Stimulated activated CD8-positive, alpha-beta memory T cell treated with anti-CD3 and anti-CD28 coated beads, Interleukin-4, amount 100 ng/mL, for 24 hours (primary cell): Measurements from ENCODE around the gene WNT3A.

Experiments
- DNase-seq: peaks from one replicate; pipeline ENCODE4 v3.0.0-alpha.2; 2020; ENCODE audit warnings: low read depth

WNT3A gene

DNA sequence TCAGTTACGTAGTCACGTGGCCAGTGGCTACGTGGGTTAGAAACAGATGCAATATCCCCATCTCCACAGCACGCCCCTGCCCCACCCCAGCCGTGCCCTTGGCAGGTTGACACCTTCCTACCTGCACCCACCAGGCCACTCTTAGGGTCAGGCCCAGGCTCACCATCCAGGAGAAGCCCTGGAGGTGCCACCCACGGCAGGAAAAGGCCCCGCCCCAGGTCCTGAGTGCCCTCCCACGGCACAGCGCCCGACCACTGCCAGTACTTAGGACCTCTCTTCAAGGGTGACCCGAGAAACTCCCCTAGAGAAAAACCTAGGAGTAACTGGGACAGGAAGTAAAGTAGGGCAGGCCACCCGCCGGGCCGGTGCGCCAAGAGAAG, 94.8 kb downstream of the WNT3A start:
- DNase-seq = no peak

DNA sequence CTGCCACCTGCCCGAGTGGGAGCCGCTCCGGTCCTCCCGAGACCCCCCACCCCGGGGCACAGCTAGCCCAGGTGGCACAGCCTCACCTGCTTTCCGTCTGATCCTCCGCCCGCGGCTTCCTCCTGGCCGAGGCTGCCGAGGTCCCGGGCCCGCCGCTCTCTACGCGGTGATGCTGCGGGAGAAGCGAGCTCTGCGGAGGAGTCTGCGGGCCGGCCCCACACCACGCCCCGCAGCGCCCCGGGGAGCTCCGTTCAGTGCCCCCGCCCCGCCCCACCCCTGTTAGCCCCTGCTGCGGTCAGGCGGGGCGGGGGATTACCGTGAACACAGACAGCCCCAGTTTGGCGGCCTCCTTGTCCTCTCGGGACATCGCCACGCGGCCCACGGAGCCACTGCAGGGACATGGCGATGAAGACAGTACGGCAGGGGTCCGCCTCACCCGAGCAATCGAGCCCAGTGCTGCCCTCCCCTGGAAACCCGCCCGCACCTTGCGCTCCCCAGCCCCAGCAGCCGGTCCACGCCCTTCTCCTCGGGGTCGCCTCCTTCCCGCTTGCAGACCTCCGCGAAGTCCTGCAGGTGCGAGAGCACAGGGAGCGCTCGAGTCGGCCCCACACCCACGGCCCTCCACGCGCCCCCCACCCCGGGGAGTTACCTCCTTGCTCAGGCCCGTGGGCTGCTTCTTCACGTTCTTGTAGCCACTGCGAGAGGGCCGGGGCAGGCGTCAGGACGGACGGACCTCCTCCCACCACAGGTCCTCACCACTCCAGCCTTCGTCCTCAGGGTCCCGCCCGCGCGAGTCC, 95.4 kb downstream of the WNT3A start:
- peak; percentile 32 for DNase-seq

DNA sequence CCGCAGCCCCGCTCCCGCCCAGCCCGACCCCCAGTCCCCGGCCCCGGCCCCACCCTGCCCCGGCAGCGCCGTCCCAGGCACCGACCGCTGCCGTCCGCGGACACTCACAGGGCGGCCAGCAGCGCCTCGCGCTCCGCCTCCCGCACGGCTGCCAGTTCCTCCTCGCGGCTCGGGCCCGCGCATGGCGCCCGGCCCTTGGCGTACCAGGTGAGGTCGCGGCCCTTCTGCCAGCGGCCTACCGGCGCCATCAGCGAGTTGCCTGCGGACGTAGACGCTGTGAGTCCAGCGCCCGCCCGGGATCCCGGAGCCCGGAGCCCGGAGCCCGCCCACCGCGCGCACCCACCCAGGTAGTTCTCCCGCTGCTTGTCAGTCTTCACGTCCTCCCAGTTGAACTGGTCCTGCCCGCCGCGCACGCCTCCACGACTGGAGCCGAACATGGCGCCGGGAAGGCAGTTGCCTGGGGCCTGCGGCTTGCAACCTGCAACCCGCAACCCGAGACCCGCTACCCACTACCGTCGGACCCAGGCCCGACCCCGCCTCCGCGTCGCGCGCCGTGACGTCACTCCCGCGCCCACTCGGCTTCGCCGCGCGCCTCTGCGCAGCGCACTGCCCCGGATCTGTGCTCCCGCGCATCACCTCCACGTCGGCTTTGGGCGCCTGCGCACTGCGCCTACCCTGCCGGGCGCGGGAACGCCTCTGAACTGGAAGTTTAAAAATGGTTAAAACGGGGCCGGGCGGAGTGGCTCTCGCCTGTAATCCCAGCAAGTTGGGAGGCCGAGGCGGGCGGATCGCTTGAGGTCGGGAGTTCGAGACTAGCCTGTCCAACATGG, 96.2 kb downstream of the WNT3A start, which contains the start of gene C1orf35:
TSS of gene C1orf35 (minus strand) at position 535 of the 830 bp plus-strand sequence. CDS start at position 437, 98 bp downstream.
- DNase-seq = peak; percentile 96

DNA sequence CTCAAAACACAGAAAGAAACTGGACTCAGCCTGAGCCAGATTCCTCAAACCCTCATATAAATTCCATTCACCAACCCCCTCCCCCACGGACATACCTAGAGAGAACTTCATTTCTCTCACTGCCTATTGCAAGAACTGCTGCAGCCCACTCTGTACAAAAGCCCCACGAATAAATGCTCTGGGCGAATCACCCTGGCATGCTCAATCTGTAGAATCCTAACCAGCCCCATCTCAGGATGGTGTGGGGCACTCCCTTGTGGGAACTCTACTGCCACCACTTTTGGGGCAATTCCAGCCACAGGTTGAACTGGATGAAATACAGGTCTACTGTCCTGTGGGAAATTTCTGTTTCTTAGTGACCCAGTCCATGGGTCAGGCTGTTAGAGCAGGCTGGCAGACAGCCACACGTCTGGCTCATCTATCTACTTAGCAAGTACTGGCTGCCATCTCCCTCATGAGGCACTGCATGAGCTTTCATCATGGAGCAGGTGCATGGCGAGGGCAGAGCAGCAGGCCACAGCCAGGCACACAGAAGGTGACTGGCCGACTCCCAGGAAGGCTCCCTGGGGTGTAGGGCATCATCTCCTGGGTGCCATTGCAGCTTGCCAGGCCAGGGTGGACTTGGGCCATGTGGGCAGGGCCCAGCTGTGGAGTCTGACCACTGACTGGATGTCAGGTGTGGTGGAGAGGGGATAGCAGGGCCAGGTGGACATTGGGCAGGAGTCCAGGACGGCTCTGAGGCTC, 97.9 kb downstream of the WNT3A start:
- no peak for DNase-seq

DNA sequence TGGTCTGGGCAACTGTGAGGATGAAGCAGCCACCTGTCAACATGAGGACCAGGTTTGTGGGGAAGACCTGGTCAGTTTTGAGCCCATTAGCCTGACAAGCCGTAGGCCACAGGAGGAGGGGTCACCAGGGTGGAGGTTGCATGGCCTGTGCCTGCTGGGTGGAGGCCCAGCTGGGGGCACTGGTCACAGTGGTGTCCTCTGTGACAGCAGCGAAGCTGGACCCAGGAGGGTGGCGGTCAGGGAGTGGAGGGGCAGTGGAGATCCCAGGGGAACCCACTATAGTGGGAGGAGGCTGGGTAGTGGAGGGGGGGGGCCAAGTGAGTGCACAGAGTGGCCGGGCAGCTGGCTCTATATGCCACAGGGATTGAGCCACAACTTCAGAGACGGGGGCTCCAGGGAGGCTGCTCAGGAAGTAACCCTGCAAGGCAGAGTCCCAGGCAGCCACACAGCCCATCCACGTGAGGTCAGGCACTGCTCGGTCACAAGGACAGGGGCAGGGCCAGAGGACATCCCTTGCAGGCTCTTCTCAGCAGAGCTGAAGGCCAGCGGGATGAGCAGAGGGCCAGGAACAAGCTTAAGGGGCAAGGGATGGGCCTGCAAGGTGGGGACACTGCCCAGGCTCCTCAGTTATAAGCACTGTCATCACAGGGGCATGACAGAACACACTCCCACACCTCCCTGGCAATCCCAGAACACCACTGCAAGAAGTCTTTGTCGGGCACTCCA, 98.6 kb downstream of the WNT3A start:
- no peak for DNase-seq

DNA sequence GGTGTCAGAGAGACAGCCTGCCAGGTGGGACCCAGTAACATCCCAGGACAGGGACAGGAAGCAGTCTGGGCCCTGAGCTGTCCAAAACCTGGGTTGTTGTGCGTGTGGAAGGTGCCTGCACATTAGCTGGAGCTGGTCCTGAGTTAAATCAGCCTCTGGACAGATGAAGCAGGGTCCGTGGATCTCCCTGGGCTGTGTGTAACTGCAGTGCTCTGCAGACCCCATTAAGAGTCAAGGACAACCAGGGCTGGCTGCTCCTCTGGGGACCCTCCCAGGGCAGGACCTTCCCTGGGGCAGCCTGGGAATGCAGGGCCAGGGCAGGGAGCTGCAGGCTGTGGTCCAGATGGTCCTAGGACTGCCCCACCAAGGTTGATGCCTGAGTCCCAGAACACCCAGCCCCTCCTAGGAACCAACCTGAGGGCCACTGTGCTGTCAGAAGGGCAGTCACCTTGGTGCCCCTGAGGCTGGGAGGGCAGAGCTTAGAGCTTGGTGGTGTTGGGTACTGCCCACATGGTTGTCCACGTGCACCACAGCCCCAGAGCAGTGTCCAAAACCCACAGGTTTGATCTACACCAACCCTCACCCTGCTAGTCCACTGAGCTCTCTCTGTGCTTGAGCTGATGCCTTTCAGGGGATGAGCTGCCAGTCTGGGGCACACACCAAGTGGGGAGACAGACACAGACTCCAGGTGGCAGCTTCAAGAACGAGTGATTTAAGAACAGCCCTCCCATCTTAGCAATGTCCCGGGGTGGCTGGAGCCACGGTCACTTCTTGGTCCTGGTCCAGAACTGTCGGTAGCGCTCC, 99.4 kb downstream of the WNT3A start:
- DNase-seq = no peak

DNA sequence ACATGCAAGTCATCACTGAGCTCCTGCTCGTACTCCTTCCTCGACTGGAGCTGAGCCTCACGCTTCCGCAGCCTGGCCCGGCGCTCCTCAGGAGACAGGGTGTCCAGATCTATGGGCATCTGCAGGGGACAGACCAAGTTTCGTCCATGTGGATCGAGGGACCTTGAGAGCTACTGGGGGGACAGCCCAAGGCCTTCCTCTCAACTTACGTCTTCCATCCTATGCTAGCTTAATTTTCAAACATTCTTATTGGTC, 99.9 kb downstream of the WNT3A start:
- DNase-seq = no peak

DNA sequence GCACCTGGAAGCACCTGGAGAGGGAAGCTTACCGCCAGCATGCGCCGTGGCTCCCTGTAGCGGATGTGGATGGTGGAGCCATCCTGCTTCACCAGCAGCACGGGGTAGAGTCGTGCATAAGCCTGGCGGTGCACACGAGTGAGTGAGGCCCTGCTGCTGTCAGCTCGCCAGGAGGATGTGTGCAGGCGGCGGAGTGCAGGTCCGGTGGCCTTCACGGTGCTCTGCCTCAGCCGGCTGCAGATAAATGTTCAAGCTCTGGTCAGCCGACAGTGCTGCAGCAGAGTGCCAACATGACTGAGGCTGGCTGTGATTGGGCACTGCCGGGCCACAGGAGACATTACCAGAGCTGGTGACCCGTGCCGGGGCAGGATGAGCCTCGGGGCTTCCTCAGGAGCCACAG, 100.8 kb downstream of the WNT3A start:
- DNase-seq = no peak

DNA sequence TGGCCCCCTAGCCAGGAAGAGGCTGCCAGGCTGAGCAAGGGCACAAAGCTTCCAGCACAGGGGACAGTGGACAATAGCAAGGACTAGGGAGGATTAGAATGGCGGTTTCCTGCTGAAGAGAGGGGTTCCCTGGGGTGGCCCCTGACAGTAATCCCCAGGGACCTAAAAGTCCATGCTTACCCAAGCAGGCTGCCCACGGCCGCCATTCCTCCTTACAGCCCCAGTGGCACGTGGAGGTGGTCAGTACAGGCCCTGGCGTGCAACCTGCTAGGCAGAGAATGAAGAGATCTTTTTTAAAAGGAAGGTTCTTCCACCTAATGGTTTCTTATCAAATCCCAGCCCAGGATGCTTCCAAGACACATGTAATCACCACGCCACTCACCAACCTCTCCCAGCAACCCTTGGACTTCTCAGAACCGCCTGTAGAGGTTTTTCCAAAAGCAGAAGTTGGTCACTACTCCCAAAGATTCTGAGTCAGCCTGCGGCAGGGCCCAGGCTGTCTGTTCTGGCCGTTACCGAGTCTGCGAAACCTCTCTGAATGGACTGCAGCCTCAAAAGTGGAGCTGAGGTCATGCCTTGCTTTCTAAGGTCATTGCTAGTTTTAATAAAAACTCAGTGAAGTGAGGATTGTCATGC, 101.4 kb downstream of the WNT3A start:
- no peak for DNase-seq

DNA sequence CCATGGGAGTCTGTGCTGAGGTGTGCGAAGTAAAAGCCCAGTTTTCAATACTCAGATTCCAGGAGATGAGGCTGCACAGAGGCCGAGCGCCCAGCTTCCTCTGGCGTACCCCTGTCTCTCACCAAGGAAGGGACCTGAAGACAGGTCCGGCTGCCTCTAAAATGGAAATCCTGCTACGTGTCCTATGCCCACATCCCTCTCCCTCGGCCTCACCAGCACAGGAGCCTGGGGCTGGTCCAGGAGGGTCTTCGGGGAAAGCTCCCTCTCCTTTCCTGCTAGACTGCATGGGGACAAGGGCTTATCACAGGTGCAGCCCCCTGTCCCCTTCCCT, 101.9 kb downstream of the WNT3A start:
- DNase-seq = no peak

DNA sequence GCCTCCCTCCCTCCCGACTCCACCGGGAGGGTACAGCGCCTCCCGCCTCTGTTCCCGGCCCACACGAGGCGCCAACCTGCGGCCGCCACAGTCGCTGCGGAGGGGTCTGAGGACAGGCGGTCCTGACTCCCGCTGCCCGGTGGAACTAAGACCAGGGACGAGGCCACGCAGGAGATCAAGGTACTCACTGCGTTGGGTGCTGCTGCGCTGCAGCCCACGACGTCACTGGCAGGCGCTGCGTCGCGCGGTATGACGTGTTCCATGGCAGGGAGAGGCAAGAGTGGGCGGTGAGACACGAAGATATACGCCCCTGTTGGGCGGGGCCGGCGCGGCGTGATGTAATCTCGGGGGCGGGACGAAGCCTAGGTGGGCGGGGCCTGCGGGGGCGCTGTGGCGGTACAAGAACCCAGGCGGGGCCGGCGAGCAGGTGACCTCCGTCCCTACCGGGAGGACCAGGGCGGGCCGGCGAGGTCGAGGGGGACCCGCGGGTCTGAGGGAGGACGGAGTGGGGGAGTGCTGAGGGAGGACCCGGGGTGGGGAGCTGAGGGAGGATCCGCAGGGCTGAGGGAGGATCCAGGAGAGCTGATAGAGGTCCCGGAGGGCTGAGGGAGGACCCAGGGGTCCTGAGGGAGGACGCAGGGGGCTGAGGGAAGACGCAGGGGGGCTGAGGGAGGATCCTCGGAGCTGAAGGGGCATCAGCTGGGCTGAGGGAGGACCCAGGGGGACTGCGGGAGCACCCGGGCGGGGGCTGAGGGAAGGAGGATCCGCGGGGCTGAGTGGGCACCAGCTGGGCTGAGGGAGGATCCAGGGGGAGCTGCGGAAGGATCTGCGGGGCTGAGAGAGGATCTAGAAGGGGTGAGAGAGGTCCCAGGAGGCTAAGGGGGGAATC, 102.5 kb downstream of the WNT3A start, which contains the start of gene MRPL55:
TSS of gene MRPL55 (minus strand) at position 227 of the 889 bp plus-strand sequence. CDS start 1,039 bp downstream, outside the sequence.
- DNase-seq = peak; percentile 97

DNA sequence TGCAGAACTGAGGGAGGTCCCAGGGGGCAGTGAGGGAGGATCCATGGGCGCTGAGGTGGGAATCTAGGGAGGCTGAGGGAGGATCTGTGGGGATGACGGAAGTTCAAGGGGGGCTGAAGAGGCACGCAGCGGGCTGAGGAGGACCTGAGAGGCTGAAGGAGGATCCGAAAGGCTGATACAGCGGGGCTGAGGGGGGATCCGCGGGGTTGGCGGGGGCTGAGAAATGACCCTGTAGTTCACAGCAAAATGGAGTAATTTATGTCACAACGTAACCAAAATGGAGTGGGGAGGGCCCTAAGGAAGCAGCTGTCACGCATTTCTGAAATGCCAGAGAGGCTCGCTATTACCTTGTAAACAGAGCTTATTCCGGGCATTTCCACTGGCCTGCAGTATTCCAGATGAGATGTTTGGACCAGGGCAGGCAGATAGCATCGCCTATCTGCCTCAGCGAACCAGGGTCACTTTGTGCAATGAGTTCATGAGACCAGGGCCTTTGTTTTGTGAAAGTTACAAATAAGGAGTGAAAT, 103.2 kb downstream of the WNT3A start:
- DNase-seq = no peak

DNA sequence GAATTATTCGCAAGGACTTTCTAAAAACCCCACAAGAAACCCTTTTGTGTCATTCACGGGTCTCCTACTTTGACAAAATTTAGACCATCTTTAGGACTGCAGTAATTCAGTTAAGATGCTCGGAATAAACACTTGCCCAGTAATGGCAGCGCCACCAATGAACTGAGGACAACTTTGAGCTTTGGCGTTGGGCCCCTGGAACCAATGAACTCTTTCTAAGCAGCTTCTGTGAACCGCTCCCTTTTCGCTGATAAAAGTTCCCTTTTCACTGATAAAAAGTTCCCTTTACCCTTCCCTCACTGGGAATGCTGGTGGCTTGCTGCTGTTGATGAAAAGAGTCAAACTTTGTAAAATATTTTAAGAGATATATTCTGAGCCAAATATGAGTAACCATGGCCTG, 103.8 kb downstream of the WNT3A start:
- DNase-seq = no peak
